NT2/D1 (cell line): ENCODE results near the gene GNAO1.

Experiments
- DNase-seq: peaks from one replicate; pipeline ENCODE4 v3.0.0-alpha.2; 2011; ENCODE audit warnings: low read depth, low spot score
- H3K27me3 ChIP-seq: 2 replicates; pipeline ENCODE4 v1.6.0; 2011; ENCODE audit warnings: mild to moderate bottlenecking; ENCODE audit not compliant: insufficient read length, insufficient read depth
- H3K36me3 ChIP-seq: 2 replicates; pipeline ENCODE4 v1.6.1; 2011; ENCODE audit warnings: mild to moderate bottlenecking, low read length, mixed read lengths; ENCODE audit not compliant: insufficient read depth, insufficient read length
- H3K4me1 ChIP-seq: 2 replicates; pipeline ENCODE4 v1.5.1; 2011; ENCODE audit not compliant: insufficient read depth, insufficient read length
- H3K4me3 ChIP-seq: 2 replicates; pipeline ENCODE4 v1.5.1; 2011; ENCODE audit warnings: low read depth; ENCODE audit not compliant: insufficient read length
- H3K9ac ChIP-seq: 2 replicates; pipeline ENCODE4 v1.6.0; 2011; ENCODE audit warnings: low read depth; ENCODE audit not compliant: insufficient read length
- H3K9me3 ChIP-seq: 2 replicates; pipeline ENCODE4 v1.5.1; 2011; ENCODE audit warnings: mild to moderate bottlenecking, low read length; ENCODE audit not compliant: insufficient read depth
- SUZ12 ChIP-seq: IDR thresholded peaks from 2 replicates; pipeline ENCODE4 v1.6.1; 2011; ENCODE audit not compliant: insufficient read length, insufficient read depth; ENCODE audit errors: extremely low read depth
- YY1 ChIP-seq: IDR thresholded peaks from 2 replicates; pipeline ENCODE4 v1.6.1; 2011; ENCODE audit not compliant: insufficient read length, insufficient read depth
- ZNF274 ChIP-seq: IDR thresholded peaks from 2 replicates; pipeline ENCODE4 v1.6.1; 2011; ENCODE audit warnings: mild to moderate bottlenecking, low read depth, low read length

GNAO1 gene

GRCh38 chr16:56263711-56264608 is 72.7 kb downstream of the GNAO1 start:
- TF ChIP-seq ZNF274 (no peak), SUZ12 (no peak), YY1 (no peak)
- no peaks in the 10 kb centered on the region for H3K36me3 ChIP-seq
- H3K4me1 ChIP-seq: peaks cover 9% of the 10 kb centered on the region
- DNase-seq: no peak
- H3K27me3 ChIP-seq: no peaks in the 10 kb centered on the region
- H3K4me3 ChIP-seq: no peak overlapping the region
- H3K9ac ChIP-seq: peak overlapping the region; percentile 6
- H3K9me3 ChIP-seq: no peaks in the 10 kb centered on the region

GRCh38 chr16:56264609-56264972 is 73.3 kb downstream of the GNAO1 start:
- Histone ChIP-seq H3K36me3 (no peaks in the 10 kb centered on the region), H3K9ac (no peak overlapping the region), H3K4me3 (no peak overlapping the region), H3K4me1 (peaks cover 14% of the 10 kb centered on the region), H3K27me3 (no peaks in the 10 kb centered on the region), H3K9me3 (no peaks in the 10 kb centered on the region)
- TF ChIP-seq YY1: no peak
- TF ChIP-seq SUZ12: no peak
- no peak for TF ChIP-seq ZNF274
- no peak for DNase-seq

GRCh38 chr16:56265184-56265583 is 73.9 kb downstream of the GNAO1 start:
- Histone ChIP-seq H3K36me3 (no peaks in the 10 kb centered on the region), H3K4me1 (peaks cover 17% of the 10 kb centered on the region), H3K27me3 (no peaks in the 10 kb centered on the region), H3K9ac (no peak overlapping the region), H3K9me3 (no peaks in the 10 kb centered on the region), H3K4me3 (no peak overlapping the region)
- TF ChIP-seq SUZ12 (no peak), ZNF274 (no peak), YY1 (no peak)
- no peak for DNase-seq

GRCh38 chr16:56265746-56266145 is 74.5 kb downstream of the GNAO1 start:
- no peak for DNase-seq
- TF ChIP-seq ZNF274: no peak
- no peak for TF ChIP-seq YY1
- no peak for TF ChIP-seq SUZ12
- Histone ChIP-seq H3K27me3 (no peaks in the 10 kb centered on the region), H3K36me3 (no peaks in the 10 kb centered on the region), H3K4me3 (no peak overlapping the region), H3K9ac (no peak overlapping the region), H3K9me3 (no peaks in the 10 kb centered on the region), H3K4me1 (peaks cover 17% of the 10 kb centered on the region)

- TF ChIP-seq YY1: no peak
- TF ChIP-seq SUZ12: no peak
- TF ChIP-seq ZNF274: no peak
- Histone ChIP-seq H3K27me3 (no peaks in the 10 kb centered on the region), H3K9ac (no peak overlapping the region), H3K4me1 (peaks cover 17% of the 10 kb centered on the region), H3K4me3 (no peak overlapping the region), H3K36me3 (no peaks in the 10 kb centered on the region), H3K9me3 (no peaks in the 10 kb centered on the region)
- DNase-seq: no peak
These were observed 75.6 kb downstream of the GNAO1 start for GRCh38 chr16:56266641-56267607.

- H3K9me3 ChIP-seq: peaks cover 5% of the 10 kb centered on the region
- no peaks in the 10 kb centered on the region for H3K27me3 ChIP-seq
- H3K4me3 ChIP-seq: no peak overlapping the region
- no peak overlapping the region for H3K9ac ChIP-seq
- H3K4me1 ChIP-seq: peaks cover 17% of the 10 kb centered on the region
- no peaks in the 10 kb centered on the region for H3K36me3 ChIP-seq
- DNase-seq: no peak
- TF ChIP-seq YY1: no peak
- no peak for TF ChIP-seq SUZ12
- TF ChIP-seq ZNF274: no peak
These were observed 76.6 kb downstream of the GNAO1 start for GRCh38 chr16:56267888-56268287.

GRCh38 chr16:56268799-56269198 is 77.5 kb downstream of the GNAO1 start:
- Histone ChIP-seq H3K36me3 (no peaks in the 10 kb centered on the region), H3K4me3 (no peak overlapping the region), H3K9me3 (peaks cover 6% of the 10 kb centered on the region), H3K9ac (no peak overlapping the region), H3K4me1 (peaks cover 14% of the 10 kb centered on the region), H3K27me3 (no peaks in the 10 kb centered on the region)
- DNase-seq: no peak
- TF ChIP-seq SUZ12: no peak
- TF ChIP-seq ZNF274: no peak
- no peak for TF ChIP-seq YY1
